Measurements from ENCODE around the gene TLCD3A.

DNA sequence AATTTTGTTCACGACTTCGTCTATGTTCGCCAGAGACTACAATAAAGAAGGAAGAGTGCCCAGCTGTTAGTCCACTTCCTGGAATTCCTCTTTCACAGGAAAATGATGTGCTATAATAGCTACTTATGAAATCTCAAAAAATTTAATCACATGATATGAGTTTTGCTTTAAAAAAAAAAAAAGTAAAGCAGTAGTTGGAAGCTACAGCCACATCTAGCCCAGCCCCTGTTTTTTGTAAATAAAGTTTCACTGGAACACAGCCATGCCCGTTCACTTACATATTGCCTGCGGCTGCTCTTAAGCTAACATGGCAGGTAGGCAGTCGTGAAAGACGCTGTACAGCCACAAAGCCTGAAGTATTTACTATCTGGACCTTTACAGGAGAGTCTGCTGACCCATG, 33.1 kb upstream of the TLCD3A start:
- no peak for TF ChIP-seq EZH2phosphoT487 (IDR thresholded peaks at IDR 0.05; ENCODE audit: borderline replicate concordance, low read length)
- no peak for TF ChIP-seq CTCF (conservative IDR thresholded peaks at IDR 0.05; ENCODE audit: low read depth, low read length)
